A673 (cell line): Measurements from ENCODE around the gene SLC15A4.

Experiments used
- CTCF ChIP-seq: fragments of 300-800, 200-600 bp; sonication (generic); conservative IDR thresholded peaks from 2 replicates; pipeline ENCODE4 v1.5.1; 2017; ENCODE audit warnings: low read depth, mild to moderate bottlenecking, antibody characterized with exemption, low read length, moderate library complexity, mixed read lengths
- EZH2 ChIP-seq: fragments of 200-600 bp; sonication (generic); IDR thresholded peaks from 2 replicates; pipeline ENCODE4 v1.6.1; 2017; ENCODE audit warnings: borderline replicate concordance, low read depth, mild to moderate bottlenecking, mixed read lengths, antibody characterized with exemption, low read length; ENCODE audit not compliant: poor library complexity, severe bottlenecking

GRCh38 chr12:128784030-128784760 is 39.6 kb downstream of the SLC15A4 start:
- TF ChIP-seq CTCF (no peak), EZH2 (no peak)
